Gastrocnemius medialis (tissue), 4 donors: ENCODE results near the gene AFTPH.

Experiments
- POLR2A ChIP-seq, 2 donors: fragments of 450-650 bp; IDR thresholded peaks; one replicate each; pipeline ENCODE4 v1.6.1; 2017; ENCODE audit warnings: antibody characterized with exemption in 2 of 2, mild to moderate bottlenecking in 2 of 2, moderate library complexity in 2 of 2
- TF ChIP-seq, protein P1 (sequence below), 5 experiments: fragments of 450-650 bp in 3 of 5; fragments of 200-600 bp in 2 of 5; sonication (generic) in 2 of 5; IDR thresholded peaks in 4 of 5; conservative IDR thresholded peaks in 1 of 5; 1 replicate in 4 of 5; 2 replicates in 1 of 5; pipeline ENCODE4 v1.5.1; 2016 to 2019; ENCODE audit warnings: antibody characterized with exemption in 5 of 5, mild to moderate bottlenecking in 3 of 5, moderate library complexity in 3 of 5

DNA sequence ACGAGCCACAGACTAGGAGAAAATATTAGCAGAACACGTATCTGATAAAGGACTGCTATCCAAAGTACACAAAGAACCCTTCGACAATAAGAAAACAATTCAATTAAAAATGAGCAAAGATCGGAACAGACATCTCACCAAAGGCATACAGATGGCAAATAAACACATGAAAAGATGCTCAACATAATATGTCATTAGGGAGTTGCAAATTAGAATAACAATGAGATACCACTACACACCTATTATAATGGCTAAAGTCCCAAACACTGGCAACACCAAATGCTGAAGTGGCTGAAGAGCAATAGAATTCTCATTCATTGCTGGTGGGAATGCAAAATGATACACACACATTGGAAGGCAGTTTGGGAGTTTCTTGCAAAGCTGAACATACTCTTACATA lies 96.5 kb downstream of the AFTPH start:
- TF ChIP-seq, protein P1, sequence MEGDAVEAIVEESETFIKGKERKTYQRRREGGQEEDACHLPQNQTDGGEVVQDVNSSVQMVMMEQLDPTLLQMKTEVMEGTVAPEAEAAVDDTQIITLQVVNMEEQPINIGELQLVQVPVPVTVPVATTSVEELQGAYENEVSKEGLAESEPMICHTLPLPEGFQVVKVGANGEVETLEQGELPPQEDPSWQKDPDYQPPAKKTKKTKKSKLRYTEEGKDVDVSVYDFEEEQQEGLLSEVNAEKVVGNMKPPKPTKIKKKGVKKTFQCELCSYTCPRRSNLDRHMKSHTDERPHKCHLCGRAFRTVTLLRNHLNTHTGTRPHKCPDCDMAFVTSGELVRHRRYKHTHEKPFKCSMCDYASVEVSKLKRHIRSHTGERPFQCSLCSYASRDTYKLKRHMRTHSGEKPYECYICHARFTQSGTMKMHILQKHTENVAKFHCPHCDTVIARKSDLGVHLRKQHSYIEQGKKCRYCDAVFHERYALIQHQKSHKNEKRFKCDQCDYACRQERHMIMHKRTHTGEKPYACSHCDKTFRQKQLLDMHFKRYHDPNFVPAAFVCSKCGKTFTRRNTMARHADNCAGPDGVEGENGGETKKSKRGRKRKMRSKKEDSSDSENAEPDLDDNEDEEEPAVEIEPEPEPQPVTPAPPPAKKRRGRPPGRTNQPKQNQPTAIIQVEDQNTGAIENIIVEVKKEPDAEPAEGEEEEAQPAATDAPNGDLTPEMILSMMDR (IDR thresholded peaks at IDR 0.05 in 4 of 5, conservative IDR thresholded peaks at IDR 0.05 in 1 of 5) = no peak
- TF ChIP-seq POLR2A (IDR thresholded peaks at IDR 0.05) = no peak
